PC-3 (cell line): ENCODE data around the gene PLS3. TPM values are rescaled to one million over a fixed set of nuclear protein-coding genes. Genes with fewer than 3 reads are reported as not detected.
A peak's percentile ranks its signal among the peaks of the same experiment; 100 is the strongest.

Source experiments
- ATAC-seq: fragments of 200-7000 bp; cut with Tn5 transposase; 2 replicates; pipeline ENCODE4 v1.9.1; 2020; ENCODE audit warnings: mild to moderate bottlenecking, moderate library complexity
- BruUV-seq: library from RNA; stranded (reverse); fragments of 400-500 nt; replicated peaks from 2 replicates; lab custom pipeline; 2021; lab: Mats Ljungman, UMichigan
- CTCF ChIA-PET: fragments of 300-600 bp; sonication (Branson Sonifier 250); formaldehyde crosslinking; loops from one replicate; lab custom pipeline; 2022; ENCODE audit warnings: antibody characterized with exemption; lab: Charles Lee
- POLR2A ChIA-PET: fragments of 300-600 bp; sonication (Branson Sonifier 250); formaldehyde crosslinking; loops from one replicate; lab custom pipeline; 2022; ENCODE audit warnings: antibody characterized with exemption; ENCODE audit not compliant: unreplicated experiment; lab: Charles Lee
- DNase-seq: peaks from one replicate; pipeline ENCODE4 v3.0.0-alpha.2; 2015
- H2AFZ ChIP-seq: fragments of 300-600 bp; sonication (generic); 2 replicates; pipeline ENCODE4 v1.6.0; 2016; ENCODE audit warnings: antibody characterized with exemption, low read length
- H3F3A ChIP-seq: fragments of 300-600 bp; sonication (generic); one replicate; pipeline ENCODE4 v1.6.0; 2017; ENCODE audit warnings: antibody characterized with exemption, low read length, control low read depth, mild to moderate bottlenecking; ENCODE audit not compliant: unreplicated experiment
- H3K27ac ChIP-seq: fragments of 300-600 bp; sonication (generic); 2 replicates; pipeline ENCODE4 v1.5.1; 2016; ENCODE audit warnings: mild to moderate bottlenecking, low read length
- H3K27me3 ChIP-seq: fragments of 300-600 bp; sonication (generic); 2 replicates; pipeline ENCODE4 v1.6.1; 2016; ENCODE audit warnings: low read length, mixed read lengths
- H3K36me3 ChIP-seq: fragments of 300-600 bp; sonication (generic); 2 replicates; pipeline ENCODE4 v1.6.1; 2016; ENCODE audit warnings: low read depth, mixed run types, low read length, mixed read lengths
- H3K4me1 ChIP-seq: fragments of 300-600 bp; sonication (generic); 2 replicates; pipeline ENCODE4 v1.5.1; 2016; ENCODE audit warnings: low read length; ENCODE audit not compliant: insufficient read depth
- H3K4me2 ChIP-seq: fragments of 300-600 bp; sonication (generic); 2 replicates; pipeline ENCODE4 v1.6.0; 2016; ENCODE audit warnings: low read length
- H3K4me3 ChIP-seq: fragments of 300-600 bp; sonication (generic); 2 replicates; pipeline ENCODE4 v1.5.1; 2016; ENCODE audit warnings: mild to moderate bottlenecking, low read length, mixed read lengths
- H3K79me2 ChIP-seq: fragments of 300-600 bp; sonication (generic); 2 replicates; pipeline ENCODE4 v1.6.1; 2017; ENCODE audit warnings: low read length, mixed read lengths
- H3K9ac ChIP-seq: fragments of 300-600 bp; sonication (generic); 2 replicates; pipeline ENCODE4 v1.6.0; 2016; ENCODE audit warnings: mild to moderate bottlenecking, low read length
- H3K9me2 ChIP-seq: fragments of 300-600 bp; sonication (generic); replicated peaks from 2 replicates; pipeline ENCODE4 v1.6.1; 2016; ENCODE audit warnings: mixed run types, low read length, mixed read lengths
- H3K9me3 ChIP-seq: fragments of 300-600 bp; sonication (generic); 2 replicates; pipeline ENCODE4 v1.6.1; 2016; ENCODE audit warnings: low read length, mixed read lengths
- H4K20me1 ChIP-seq: fragments of 300-600 bp; sonication (generic); 2 replicates; pipeline ENCODE4 v1.6.1; 2016; ENCODE audit warnings: low read length, mixed read lengths
- CTCF ChIP-seq: fragments of 300-600 bp; sonication (generic); conservative IDR thresholded peaks from 2 replicates; pipeline ENCODE4 v1.5.1; 2017; ENCODE audit warnings: antibody characterized with exemption, low read depth, mild to moderate bottlenecking, low read length
- EZH2 ChIP-seq: fragments of 300-600 bp; sonication (generic); IDR thresholded peaks from one replicate; pipeline ENCODE4 v1.6.1; 2017; ENCODE audit warnings: antibody characterized with exemption, mild to moderate bottlenecking, low read length; ENCODE audit not compliant: unreplicated experiment
- EZH2phosphoT487 ChIP-seq: fragments of 300-600 bp; sonication (generic); IDR thresholded peaks from 2 replicates; pipeline ENCODE4 v1.6.1; 2018; ENCODE audit warnings: mild to moderate bottlenecking, antibody characterized with exemption, low read length, borderline replicate concordance
- intact Hi-C: fragments of 100-400 bp; cut with micrococcal nuclease; formaldehyde crosslinking; loops from 2 replicates; pipeline ENCODE4 v1.9.0; 2023
- total RNA-seq: library from RNA; depleted of rRNA; stranded (reverse); fragments of >200 nt; gene quantifications from 2 replicates; pipeline ENCODE4 v1.2.3, GENCODE V29; 2014

Gene PLS3
- total RNA-seq, 1 experiment from 2014 or later: 267 TPM

GRCh38 chrX:115591420-115591819, 30.4 kb downstream of the PLS3 start:
- peaks cover 80% of the 10 kb centered on the region for H3K4me1 ChIP-seq
- H4K20me1 ChIP-seq: no peaks in the 10 kb centered on the region
- no peak overlapping the region for H2AFZ ChIP-seq
- peaks cover 9% of the 10 kb centered on the region; the same call in 1 of the 2 replicates for H3K36me3 ChIP-seq
- DNase-seq: no peak
- TF ChIP-seq CTCF (no peak), EZH2 (no peak), EZH2phosphoT487 (no peak)
- intact Hi-C loops: no loop called here
- peak overlapping the region; percentile 80 for H3K4me2 ChIP-seq
- no peaks in the 10 kb centered on the region for H3K9me3 ChIP-seq
- H3F3A ChIP-seq: no peaks in the 10 kb centered on the region
- ATAC-seq: no peak
- ChIA-PET POLR2A (no interaction called here), CTCF (no interaction called here)
- TSS peak; percentile 47 for BruUV-seq
- peak overlapping the region; percentile 83 for H3K9ac ChIP-seq
- peak overlapping the region; percentile 98 for H3K27ac ChIP-seq
- H3K27me3 ChIP-seq: no peaks in the 10 kb centered on the region
- peak overlapping the region; percentile 26; the same call in 1 of the 2 replicates for H3K4me3 ChIP-seq
- H3K9me2 ChIP-seq: no peaks in the 10 kb centered on the region
- peaks cover 97% of the 10 kb centered on the region for H3K79me2 ChIP-seq

DNA sequence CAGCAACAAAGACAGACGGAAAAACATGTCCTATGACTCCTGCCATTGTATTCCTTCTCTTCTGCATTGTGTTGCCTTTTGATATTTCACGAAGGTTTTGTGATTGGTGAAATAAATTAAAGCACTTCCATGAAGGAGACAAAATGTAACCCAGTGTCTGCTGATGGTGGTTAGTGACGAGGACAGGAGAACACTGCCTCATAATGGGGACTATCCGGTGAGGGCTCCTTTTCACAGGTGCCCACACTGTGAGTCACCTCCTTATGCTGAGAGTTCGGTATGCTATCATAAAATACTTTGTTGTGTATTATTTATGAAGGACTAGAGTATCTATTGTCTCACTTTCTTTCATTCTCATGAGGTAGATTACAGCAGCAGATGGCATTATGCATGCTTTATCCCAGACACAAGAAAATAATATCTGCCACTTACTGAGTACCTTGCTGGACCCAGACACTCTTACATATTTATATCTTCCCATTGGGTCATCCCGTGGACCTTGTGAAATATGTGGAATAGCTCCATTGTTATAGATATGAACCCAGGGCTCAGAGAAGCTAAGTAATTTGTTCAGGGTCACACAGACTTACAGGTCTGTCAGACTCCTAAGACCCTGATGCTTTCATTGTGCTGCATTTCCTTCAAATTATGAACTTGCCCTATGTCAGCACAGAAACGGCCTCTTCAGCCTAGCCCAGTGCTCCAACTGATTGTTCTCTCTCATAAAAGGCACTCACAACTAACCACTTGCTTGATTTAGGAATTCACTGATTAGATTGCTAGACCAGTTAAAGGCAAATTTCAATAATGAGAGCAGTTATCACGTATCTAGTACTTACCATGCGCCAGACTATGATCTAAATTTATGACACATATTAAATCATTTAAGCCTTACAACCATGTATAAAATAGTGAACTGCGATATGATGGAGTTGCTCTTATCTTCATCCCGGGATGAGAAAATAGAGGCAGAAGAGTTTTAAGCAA, 31.2 kb downstream of the PLS3 start:
- H3K27me3 ChIP-seq: no peaks in the 10 kb centered on the region
- no peaks in the 10 kb centered on the region for H3K9me3 ChIP-seq
- TF ChIP-seq EZH2phosphoT487 (no peak), CTCF (no peak), EZH2 (no peak)
- peaks cover 9% of the 10 kb centered on the region; the same call in 1 of the 2 replicates for H3K36me3 ChIP-seq
- no peaks in the 10 kb centered on the region for H4K20me1 ChIP-seq
- no peaks in the 10 kb centered on the region for H3K9me2 ChIP-seq
- intact Hi-C loops: loop anchor here (2.0 kb wide), 2 partner anchors 25 to 41 kb away; no protein-coding TSS in a partner anchor
- ATAC-seq (peak; percentile 62), DNase-seq (peak; percentile 71)
- POLR2A ChIA-PET: no interaction called here
- peak overlapping the region; percentile 98 for H3K27ac ChIP-seq
- CTCF ChIA-PET: interaction anchor here (0.9 kb wide), 1 partner anchor 50 kb away, joined by 3 read pairs; no protein-coding TSS in a partner anchor
- peak overlapping the region; percentile 26; the same call in 1 of the 2 replicates for H3K4me3 ChIP-seq
- peaks cover 94% of the 10 kb centered on the region for H3K79me2 ChIP-seq
- no TSS peak for BruUV-seq
- H3K4me1 ChIP-seq: peaks cover 75% of the 10 kb centered on the region
- no peaks in the 10 kb centered on the region for H3F3A ChIP-seq
- H3K4me2 ChIP-seq: peak overlapping the region; percentile 80
- peak overlapping the region; percentile 83 for H3K9ac ChIP-seq
- H2AFZ ChIP-seq: no peak overlapping the region
